H1 (cell line): ENCODE results near the gene ZBTB20. TPM values are rescaled to one million over a fixed set of nuclear protein-coding genes. Genes with fewer than 3 reads are reported as not detected.

Experiments
- CTCF ChIA-PET: fragments of 300-600 bp; sonication (Branson Sonifier 250); formaldehyde crosslinking; loops from one replicate; lab custom pipeline; 2021; ENCODE audit not compliant: partially characterized antibody; lab: Charles Lee
- POLR2A ChIA-PET: fragments of 300-600 bp; sonication (Branson Sonifier 250); formaldehyde crosslinking; loops from one replicate; lab custom pipeline; 2021; ENCODE audit warnings: inconsistent platforms; ENCODE audit not compliant: partially characterized antibody; lab: Charles Lee
- DNase-seq, 2 experiments: peaks; one replicate each; pipeline versions ENCODE4 v3.0.0 to v3.0.0-alpha.2; 2010 to 2022; ENCODE audit warnings: low spot score in 2 of 2, low read depth in 1 of 2, mixed read lengths in 1 of 2
- FAIRE-seq: peaks from 2 replicates; lab custom pipeline; 2011; peaks lifted over from hg19 to GRCh38; lab: Jason Lieb, UNC
- H2AFZ ChIP-seq: 2 replicates; pipeline ENCODE4 v1.8.1; 2012; ENCODE audit warnings: low read length, inconsistent platforms
- H2AK5ac ChIP-seq: 2 replicates; pipeline ENCODE4 v1.6.1; 2013; ENCODE audit warnings: low read depth, low read length
- H2BK120ac ChIP-seq: replicated peaks from 2 replicates; pipeline ENCODE3; 2013; ENCODE audit warnings: low read depth, low read length, inconsistent platforms
- H2BK12ac ChIP-seq: 2 replicates; pipeline ENCODE4 v1.6.1; 2013; ENCODE audit warnings: low read depth, low read length
- H2BK15ac ChIP-seq: 2 replicates; pipeline ENCODE4 v1.6.1; 2013; ENCODE audit warnings: low read length
- H2BK20ac ChIP-seq: 2 replicates; pipeline ENCODE4 v1.6.1; 2013; ENCODE audit warnings: low read length
- H2BK5ac ChIP-seq: 2 replicates; pipeline ENCODE4 v1.6.1; 2013; ENCODE audit warnings: low read depth, low read length
- H3K14ac ChIP-seq: 2 replicates; pipeline ENCODE4 v1.6.1; 2013; ENCODE audit warnings: inconsistent platforms; ENCODE audit not compliant: insufficient read length
- H3K18ac ChIP-seq: 2 replicates; pipeline ENCODE4 v1.6.1; 2013; ENCODE audit warnings: low read length; ENCODE audit errors: extremely low read depth
- H3K23ac ChIP-seq: 2 replicates; pipeline ENCODE4 v1.6.1; 2013; ENCODE audit warnings: inconsistent platforms; ENCODE audit not compliant: insufficient read length
- H3K23me2 ChIP-seq: 2 replicates; pipeline ENCODE4 v1.6.1; 2013; ENCODE audit warnings: low read depth, low read length
- H3K27ac ChIP-seq: 2 replicates; pipeline ENCODE4 v1.6.1; 2011; ENCODE audit warnings: low read depth, low read length, inconsistent platforms
- H3K27me3 ChIP-seq, 4 experiments: replicated peaks in 1 of 4; 1 replicate in 1 of 4; 2 replicates in 3 of 4; pipeline versions ENCODE4 v1.6.1 to v1.8.1; 2011 to 2013; ENCODE audit warnings: low read length in 3 of 4, mild to moderate bottlenecking in 3 of 4, inconsistent platforms in 2 of 4, mixed read lengths in 2 of 4, moderate library complexity in 1 of 4; ENCODE audit not compliant: control insufficient read depth in 3 of 4, insufficient read depth in 3 of 4; ENCODE audit errors: extremely low read depth in 1 of 4
- H3K36me3 ChIP-seq, 4 experiments: 2 replicates each; pipeline versions ENCODE4 v1.6.1 to v1.8.1; 2011 to 2013; ENCODE audit warnings: mild to moderate bottlenecking in 4 of 4, low read length in 3 of 4, moderate library complexity in 2 of 4, control low read depth in 1 of 4, inconsistent platforms in 1 of 4; ENCODE audit not compliant: insufficient read depth in 4 of 4, control insufficient read depth in 2 of 4
- H3K4ac ChIP-seq: replicated peaks from 2 replicates; pipeline ENCODE3; 2013; ENCODE audit warnings: low read length, low read depth, mixed read lengths, inconsistent platforms; ENCODE audit not compliant: insufficient read length
- H3K4me1 ChIP-seq, 4 experiments: replicated peaks in 1 of 4; 1 replicate in 1 of 4; 2 replicates in 3 of 4; pipeline versions ENCODE4 v1.6.1 to v1.8.1; 2011 to 2013; ENCODE audit warnings: low read length in 3 of 4, inconsistent platforms in 2 of 4, mixed read lengths in 1 of 4; ENCODE audit not compliant: insufficient read depth in 4 of 4, control insufficient read depth in 3 of 4
- H3K4me2 ChIP-seq, 2 experiments: 2 replicates each; pipeline versions ENCODE4 v1.6.1 to v1.8.1; 2011 to 2013; ENCODE audit warnings: low read depth in 2 of 2, low read length in 2 of 2, control low read depth in 1 of 2, inconsistent platforms in 1 of 2, mild to moderate bottlenecking in 1 of 2; ENCODE audit not compliant: insufficient read depth in 1 of 2
- H3K4me3 ChIP-seq, 4 experiments: fragments of 200-600, 300-600 bp in 1 of 4; sonication (generic), shearing (Covaris generic), sonication (Bioruptor Twin) in 1 of 4; 2 replicates each; pipeline versions ENCODE4 v1.5.1 to v1.8.1; 2011 to 2016; ENCODE audit warnings: low read length in 4 of 4, low read depth in 3 of 4, control low read depth in 2 of 4, inconsistent platforms in 2 of 4, mild to moderate bottlenecking in 2 of 4, mixed read lengths in 1 of 4, moderate library complexity in 1 of 4; ENCODE audit not compliant: insufficient read depth in 2 of 4; ENCODE audit errors: extremely low read depth in 1 of 4
- H3K56ac ChIP-seq: replicated peaks from 2 replicates; pipeline ENCODE3; 2013; ENCODE audit warnings: low read depth, mild to moderate bottlenecking, mixed read lengths, low read length, inconsistent platforms; ENCODE audit not compliant: insufficient read length
- H3K79me1 ChIP-seq: 2 replicates; pipeline ENCODE4 v1.6.1; 2013; ENCODE audit warnings: low read depth, low read length, control low read depth
- H3K79me2 ChIP-seq, 2 experiments: 2 replicates each; pipeline versions ENCODE4 v1.6.1 to v1.8.1; 2012 to 2013; ENCODE audit warnings: low read length in 2 of 2, mild to moderate bottlenecking in 2 of 2, inconsistent platforms in 1 of 2; ENCODE audit not compliant: insufficient read depth in 2 of 2, control insufficient read depth in 1 of 2
- H3K9ac ChIP-seq, 4 experiments: replicated peaks in 1 of 4; 1 replicate in 1 of 4; 2 replicates in 3 of 4; pipeline versions ENCODE4 v1.6.1 to v1.8.1; 2011 to 2013; ENCODE audit warnings: low read depth in 3 of 4, low read length in 3 of 4, control low read depth in 2 of 4, mild to moderate bottlenecking in 2 of 4, moderate library complexity in 2 of 4, inconsistent platforms in 1 of 4; ENCODE audit errors: extremely low read depth in 1 of 4
- H3K9me3 ChIP-seq, 2 experiments: 2 replicates each; pipeline versions ENCODE4 v1.6.1 to v1.8.1; 2012 to 2013; ENCODE audit warnings: mild to moderate bottlenecking in 2 of 2, moderate library complexity in 2 of 2, control low read depth in 1 of 2, inconsistent platforms in 1 of 2, low read depth in 1 of 2, low read length in 1 of 2, mixed read lengths in 1 of 2; ENCODE audit not compliant: insufficient read depth in 2 of 2
- H4K20me1 ChIP-seq, 2 experiments: replicated peaks in 1 of 2; 2 replicates each; pipeline versions ENCODE3 to v1.8.1; 2011 to 2013; ENCODE audit warnings: inconsistent platforms in 2 of 2, low read length in 2 of 2, mild to moderate bottlenecking in 1 of 2; ENCODE audit not compliant: insufficient read depth in 2 of 2, control insufficient read depth in 1 of 2
- H4K5ac ChIP-seq: 2 replicates; pipeline ENCODE4 v1.6.1; 2013; ENCODE audit warnings: low read length, low read depth, mixed read lengths, inconsistent platforms; ENCODE audit not compliant: insufficient read length
- H4K8ac ChIP-seq: 2 replicates; pipeline ENCODE4 v1.8.0; 2013; ENCODE audit warnings: mild to moderate bottlenecking, moderate library complexity, low read length, inconsistent platforms; ENCODE audit not compliant: insufficient read depth; ENCODE audit errors: extremely low read depth
- H4K91ac ChIP-seq: replicated peaks from 2 replicates; pipeline ENCODE3; 2013; ENCODE audit warnings: low read length, mixed read lengths, inconsistent platforms; ENCODE audit not compliant: insufficient read length
- BACH1 ChIP-seq: IDR thresholded peaks from 2 replicates; pipeline ENCODE4 v1.6.1; 2012; ENCODE audit warnings: low read length, improper control_type of control experiment
- BCL11A ChIP-seq, 2 experiments: IDR thresholded peaks; one replicate each; pipeline ENCODE4 v1.6.1; 2011; ENCODE audit warnings: low read depth in 2 of 2, low read length in 2 of 2, mild to moderate bottlenecking in 2 of 2
- CREB1 ChIP-seq: IDR thresholded peaks from 2 replicates; pipeline ENCODE4 v1.6.1; 2012; ENCODE audit warnings: inconsistent platforms
- MAFK ChIP-seq: IDR thresholded peaks from 2 replicates; pipeline ENCODE4 v1.6.1; 2012; ENCODE audit warnings: low read depth, mild to moderate bottlenecking, improper control_type of control experiment, low read length
- POLR2A ChIP-seq, 2 experiments: IDR thresholded peaks; 1 replicate in 1 of 2; 2 replicates in 1 of 2; pipeline ENCODE4 v1.6.1; 2011; ENCODE audit warnings: low read depth in 2 of 2, low read length in 2 of 2, mild to moderate bottlenecking in 2 of 2; ENCODE audit errors: control extremely low read depth in 1 of 2
- POLR2AphosphoS5 ChIP-seq: IDR thresholded peaks from 2 replicates; pipeline ENCODE4 v1.6.1; 2011; ENCODE audit warnings: low read depth, low read length
- SIX5 ChIP-seq: IDR thresholded peaks from 2 replicates; pipeline ENCODE4 v1.6.1; 2011; ENCODE audit warnings: mild to moderate bottlenecking, low read depth, low read length
- WGBS, 2 experiments: shearing (Covaris generic) in 1 of 2; methylation state at CpG; one replicate each; pipeline versions ENCODE4 v1.1.6 to v1.1.7; 2013 to 2015; ENCODE audit warnings: low lambda C conversion rate in 2 of 2, mixed read lengths in 2 of 2, inconsistent platforms in 1 of 2, low coverage in 1 of 2, missing lambda C conversion rate in 1 of 2; ENCODE audit not compliant: insufficient replicate concordance in 2 of 2, insufficient coverage in 1 of 2, insufficient read length in 1 of 2; ENCODE audit errors: extremely low coverage in 1 of 2, missing lambda C conversion rate in 1 of 2; 5-methylcytosine and 5-hydroxymethylcytosine counted together
- polyA plus RNA-seq, 7 experiments: library from polyadenylated mRNA; depleted of rRNA in 3 of 7; stranded (reverse) in 5 of 7; unstranded in 2 of 7; fragments of >200 nt in 5 of 7; fragments of 200-250 nt in 2 of 7; gene quantifications; 1 replicate in 5 of 7; 2 replicates in 1 of 7; 4 replicates in 1 of 7; pipeline versions ENCODE4 v1.2.1 to v1.2.3, GENCODE V29; 2011 to 2013; ENCODE audit warnings: missing spikeins in 2 of 7, mixed read lengths in 2 of 7
- total RNA-seq: library from RNA; stranded (reverse); fragmentation: NEBNext Ultra II Directional; extraction: Animal tissue kit (Norgen Biotek cat#: 25700); gene quantifications from 2 replicates; pipeline ENCODE4 v1.2.1, GENCODE V29; 2021

The ZBTB20 gene
- total and polyA plus RNA-seq, 2 of the 8 experiments (the other 6 are each of a cell fraction or from before 2014, with no cell fraction given) = 0.35 to 1.3 TPM

GRCh38 chr3:114350271-114350670 is 796.8 kb downstream of the ZBTB20 start:
- Histone ChIP-seq H2AK5ac (no peak overlapping the region), H3K4me3 (no peak overlapping the region), H3K9ac (no peak overlapping the region), H3K27me3 (no peaks in the 10 kb centered on the region), H3K18ac (no peak overlapping the region), H3K23me2 (no peaks in the 10 kb centered on the region), H2AFZ (no peak overlapping the region), H3K79me2 (no peaks in the 10 kb centered on the region), H2BK5ac (no peak overlapping the region), H3K56ac (no peak overlapping the region), H4K5ac (no peak overlapping the region), H3K36me3 (no peaks in the 10 kb centered on the region), H3K79me1 (no peaks in the 10 kb centered on the region; the same call in 1 of the 2 replicates), H2BK20ac (no peak overlapping the region), H3K9me3 (no peaks in the 10 kb centered on the region; a peak in 1 of 4 replicates), H4K8ac (peak overlapping the region; percentile 29; the same call in 1 of the 2 replicates), H3K4me2 (no peak overlapping the region), H2BK120ac (no peak overlapping the region), H3K4me1 (peaks cover 0 to 3% (median 2%) of the 10 kb centered on the region in 4 experiments; a peak in 4 of 7 replicates), H2BK12ac (no peak overlapping the region), H4K20me1 (no peaks in the 10 kb centered on the region), H3K23ac (no peak overlapping the region), H3K4ac (no peak overlapping the region), H3K27ac (no peak overlapping the region), H3K14ac (no peak overlapping the region), H4K91ac (no peak overlapping the region), H2BK15ac (0 out of 2 replicates have a peak overlapping the region, but pooled peaks have one; percentile 82)
- FAIRE-seq = no peak
- WGBS, 2 experiments = 91% methylated on average over 12 of the region's 12 CpGs; no CpG with 5 or more reads in 1 of the 2 experiments
- POLR2A ChIA-PET = no interaction called here
- CTCF ChIA-PET = interaction anchor here (1.1 to 3.3 kb wide), 3 partner anchors 14 to 1485 kb away, joined by 3 to 12 read pairs (median 9); no protein-coding TSS in a partner anchor
- no peak for DNase-seq
- TF ChIP-seq POLR2AphosphoS5 (no peak), BCL11A (IDR thresholded peaks at IDR 0.05; ENCODE audit: low read depth in 2 of 2, low read length in 2 of 2) (no peak), CREB1 (no peak), BACH1 (no peak), SIX5 (no peak), MAFK (no peak), POLR2A (IDR thresholded peaks at IDR 0.05; ENCODE audit: control extremely low read depth in 1 of 2, low read depth in 2 of 2, low read length in 2 of 2) (no peak)
